ENCODE results near the gene RNF144A.

RNF144A gene

DNA sequence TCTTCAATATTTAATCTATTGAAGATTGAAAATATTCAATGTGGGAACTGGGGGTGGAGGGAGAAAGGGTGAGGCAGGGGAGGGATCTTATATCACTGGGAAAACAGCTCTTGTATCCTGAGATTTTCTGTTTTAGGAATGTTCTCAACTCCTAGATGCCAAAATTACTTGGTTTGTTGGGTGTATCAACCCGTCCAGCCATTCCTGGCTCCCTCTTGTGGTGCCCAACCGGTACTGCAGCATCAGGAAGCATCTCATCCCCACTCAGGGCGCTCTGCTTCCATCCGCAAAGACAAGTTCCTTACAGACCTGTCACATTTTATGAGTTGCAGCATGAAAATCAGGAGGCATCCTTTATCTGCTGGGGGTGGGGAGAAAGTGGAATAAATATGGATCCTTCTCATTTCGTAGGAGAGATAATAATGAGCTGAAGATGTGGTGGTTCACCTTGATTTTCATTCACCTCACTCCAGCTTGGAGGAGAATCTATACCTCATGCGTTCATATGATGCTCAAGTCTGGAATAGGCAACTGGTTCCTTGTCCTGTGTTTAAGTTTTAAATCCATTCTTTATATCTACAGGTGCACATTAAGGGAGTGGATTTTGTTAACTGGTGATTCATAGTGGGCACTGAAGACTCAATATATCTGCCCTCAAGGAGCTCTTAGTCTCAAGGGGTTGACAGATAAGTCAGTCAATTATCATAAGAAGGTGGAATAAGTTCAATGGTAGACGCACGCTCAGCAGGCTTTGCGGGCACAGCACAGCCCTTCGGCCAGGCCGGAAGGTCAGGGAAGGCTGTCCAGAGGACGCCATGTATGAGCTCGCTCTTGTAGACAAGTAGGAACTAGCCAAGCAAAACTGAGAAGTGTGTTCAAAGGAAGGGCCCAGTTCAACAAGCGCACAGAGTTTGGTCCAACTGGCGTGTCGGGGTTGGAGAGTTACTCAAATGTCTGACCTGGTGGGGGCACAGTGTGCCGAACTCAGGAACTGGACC lies 127.3 kb downstream of the RNF144A start:
- DNase-seq (ENCODE audit: low read depth, low spot score): peak; percentile 76

DNA sequence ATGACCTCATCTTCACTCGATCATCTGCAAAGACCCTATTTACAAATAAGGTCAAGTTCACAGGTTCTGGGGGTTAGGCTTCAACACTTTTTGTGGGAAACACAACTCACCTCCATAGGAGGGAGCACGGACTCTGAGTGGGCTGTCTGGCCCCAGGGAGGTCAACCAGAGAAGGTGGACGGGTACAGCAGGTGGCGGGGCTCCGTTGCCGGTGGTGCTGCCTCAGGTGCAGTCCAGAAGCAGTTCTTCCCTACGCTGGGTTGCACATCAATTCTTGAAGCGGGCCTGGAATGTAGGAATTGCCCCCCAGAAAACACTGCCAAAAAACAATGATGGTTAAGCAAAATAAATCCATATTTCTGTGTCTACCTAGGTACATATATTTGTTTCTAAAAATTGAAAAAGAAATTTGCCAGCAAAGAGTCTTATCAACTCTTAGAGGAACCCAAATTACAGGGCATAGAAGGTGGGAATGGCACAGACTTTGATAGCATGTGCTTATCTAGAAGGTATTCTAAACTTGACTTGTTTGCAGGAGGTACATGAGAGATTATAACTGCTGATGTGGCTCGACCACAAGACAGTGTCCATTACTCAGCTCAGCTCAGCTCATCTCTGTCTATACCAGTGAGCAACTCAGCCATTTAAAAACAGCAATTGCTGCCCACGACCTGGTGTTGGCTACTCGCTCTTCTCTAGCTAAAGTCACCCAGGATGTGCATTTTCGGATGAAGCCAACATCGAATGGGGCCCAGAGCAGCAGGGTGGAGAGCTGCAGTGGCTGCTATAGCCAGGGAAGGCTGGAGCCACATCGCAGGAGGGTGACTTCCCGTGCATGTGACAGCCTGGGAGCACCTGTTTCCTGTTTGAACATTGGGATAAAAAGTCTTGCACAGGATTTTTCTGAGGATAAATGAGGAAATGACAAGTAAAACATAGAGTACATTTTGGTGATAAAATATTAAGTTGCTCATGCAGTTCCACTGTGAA lies 128.7 kb downstream of the RNF144A start:
- no peak for DNase-seq (ENCODE audit: low read depth, low spot score)

DNA sequence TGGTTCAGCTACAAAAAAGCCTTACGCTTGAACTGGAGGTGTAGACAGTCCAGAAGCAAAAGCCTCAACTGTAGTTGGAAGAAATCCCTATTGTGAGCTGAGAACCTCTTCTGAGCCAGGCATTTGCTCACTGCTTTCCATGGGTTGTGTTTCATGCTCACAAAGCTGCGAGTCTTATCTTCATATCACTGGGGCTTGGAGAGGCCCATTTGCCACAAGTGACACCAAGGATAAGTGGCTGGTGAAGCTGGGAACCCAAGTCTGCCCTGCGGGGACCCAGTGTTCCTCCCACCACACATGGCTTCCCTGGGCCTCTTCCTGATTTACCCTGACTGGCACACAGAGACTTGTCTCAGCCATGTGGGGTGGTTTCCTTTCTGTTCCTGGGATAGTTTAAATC lies 130.4 kb downstream of the RNF144A start:
- no peak for DNase-seq (ENCODE audit: low read depth, low spot score)

- no peak for DNase-seq (ENCODE audit: low read depth, low spot score)
These were observed 131.6 kb downstream of the RNF144A start for GRCh38 chr2:7048762-7049294.

GRCh38 chr2:7052404-7052803 lies 135.2 kb downstream of the RNF144A start:
- no peak for DNase-seq (ENCODE audit: low read depth, low spot score)

DNA sequence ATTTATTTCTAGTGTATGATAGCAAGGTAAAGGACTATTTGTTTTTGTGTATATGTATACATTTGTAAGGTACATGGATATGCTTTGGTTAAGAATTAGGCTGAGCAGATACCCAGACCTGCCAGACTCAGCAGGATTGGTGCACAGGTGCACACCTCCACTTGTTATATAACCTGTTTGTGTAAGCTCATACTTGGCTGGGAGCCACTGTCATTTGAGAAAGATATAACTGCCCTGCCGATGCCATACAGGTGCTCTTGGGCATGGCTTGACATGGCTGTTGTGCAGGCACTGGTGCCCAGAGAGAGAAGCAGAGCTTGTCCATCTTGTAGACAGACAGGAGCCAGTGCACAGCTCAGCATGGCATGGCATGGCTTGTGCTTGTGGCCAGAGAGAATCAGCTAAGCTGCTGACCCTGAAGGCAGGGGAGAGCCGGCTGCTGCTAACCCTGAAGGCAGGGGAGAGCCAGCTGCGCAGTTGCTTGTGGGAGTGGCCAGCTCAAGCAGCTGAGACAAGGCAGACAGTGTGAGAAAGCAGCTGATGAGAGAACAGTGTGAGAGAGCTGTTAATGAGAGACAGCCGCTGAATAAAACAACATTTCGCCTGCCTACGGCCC lies 136.5 kb downstream of the RNF144A start:
- DNase-seq (ENCODE audit: low read depth, low spot score): no peak

- no peak for DNase-seq (ENCODE audit: low read depth, low spot score)
These were observed 140.7 kb downstream of the RNF144A start for GRCh38 chr2:7057865-7058400.

GRCh38 chr2:7060156-7060555 lies 142.9 kb downstream of the RNF144A start:
- DNase-seq (ENCODE audit: low read depth, low spot score): no peak

GRCh38 chr2:7060631-7061449 lies 143.6 kb downstream of the RNF144A start:
- DNase-seq (ENCODE audit: low read depth, low spot score): no peak

GRCh38 chr2:7061450-7061789 lies 144.2 kb downstream of the RNF144A start:
- DNase-seq (ENCODE audit: low read depth, low spot score): no peak

DNA sequence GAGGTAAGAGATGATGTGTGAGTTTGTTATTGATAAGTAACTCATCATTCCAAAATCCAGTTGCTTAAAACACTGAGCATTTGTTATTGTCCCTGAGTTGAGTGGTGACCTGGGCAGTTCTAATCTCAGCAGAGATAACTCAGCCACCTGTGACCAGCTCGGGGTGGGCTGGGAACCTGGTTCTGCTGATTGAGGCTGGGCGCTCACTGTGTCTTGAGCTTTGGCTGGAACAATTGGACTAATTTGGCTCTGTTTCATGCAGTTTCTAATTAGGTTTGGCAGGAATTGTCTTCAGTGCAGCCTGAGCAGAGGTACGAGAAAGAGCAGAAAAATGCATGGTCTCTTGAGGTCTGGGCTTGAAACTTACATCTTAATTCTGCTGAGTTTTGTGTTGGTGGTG lies 144.7 kb downstream of the RNF144A start:
- no peak for DNase-seq (ENCODE audit: low read depth, low spot score)

DNA sequence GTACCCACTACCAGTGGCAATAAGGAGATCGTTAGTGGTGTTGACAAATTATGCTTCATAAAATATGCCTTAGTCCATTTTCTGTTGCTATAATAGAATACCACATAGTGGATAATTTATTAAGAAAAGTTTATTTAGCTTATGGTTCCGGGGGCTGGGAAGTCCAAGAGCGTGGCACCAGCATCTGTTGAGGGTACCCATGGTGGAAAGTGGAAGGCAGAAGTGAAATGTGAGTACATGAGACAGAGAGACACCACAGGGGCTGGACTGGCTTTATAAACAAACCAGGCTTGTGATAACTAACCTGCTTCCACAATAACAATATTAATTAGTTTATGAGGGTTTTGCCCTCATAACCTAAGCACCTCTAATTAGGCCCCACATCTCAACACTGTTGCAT lies 146.6 kb downstream of the RNF144A start:
- no peak for DNase-seq (ENCODE audit: low read depth, low spot score)

- DNase-seq (ENCODE audit: low read depth, low spot score): no peak
These were observed 151.2 kb downstream of the RNF144A start for GRCh38 chr2:7068457-7068856.

- DNase-seq (ENCODE audit: low read depth, low spot score): no peak
These were observed 153.3 kb downstream of the RNF144A start for GRCh38 chr2:7070483-7070882.

GRCh38 chr2:7071154-7071553 lies 153.9 kb downstream of the RNF144A start:
- DNase-seq (ENCODE audit: low read depth, low spot score): no peak

DNA sequence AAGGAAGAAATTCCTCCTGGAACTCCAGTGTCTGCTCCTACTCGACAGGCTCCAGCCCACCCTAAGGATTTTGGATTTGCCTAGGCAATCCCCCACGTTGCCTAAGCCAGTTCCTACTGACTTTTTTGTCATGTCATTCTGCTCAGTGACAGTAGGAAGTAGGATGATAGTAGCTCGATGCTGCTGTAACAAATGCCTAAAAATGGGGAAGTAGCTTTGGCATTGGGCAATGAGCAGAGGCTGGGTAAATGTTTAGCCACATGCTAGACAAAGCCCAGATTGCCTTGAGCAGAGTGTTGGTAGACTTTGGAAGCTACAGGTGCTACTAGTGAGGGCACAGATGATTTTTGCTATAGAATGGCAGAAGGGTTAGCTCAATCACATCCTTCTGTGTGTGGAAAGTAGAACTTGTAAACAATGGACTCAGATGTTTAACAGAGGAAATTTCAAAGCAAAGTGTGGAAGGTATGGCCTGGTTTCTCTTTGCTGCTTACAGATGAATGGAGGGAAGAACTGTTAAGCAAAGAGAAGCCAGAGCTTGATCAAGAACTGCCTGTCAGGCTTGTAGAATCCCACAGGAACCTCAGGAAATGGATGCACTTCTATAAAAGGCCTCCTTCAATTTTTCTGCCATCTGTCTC lies 154.8 kb downstream of the RNF144A start:
- DNase-seq (ENCODE audit: low read depth, low spot score): no peak

- DNase-seq (ENCODE audit: low read depth, low spot score): peak; percentile 8
These were observed 156.7 kb downstream of the RNF144A start for GRCh38 chr2:7073901-7074300.

DNA sequence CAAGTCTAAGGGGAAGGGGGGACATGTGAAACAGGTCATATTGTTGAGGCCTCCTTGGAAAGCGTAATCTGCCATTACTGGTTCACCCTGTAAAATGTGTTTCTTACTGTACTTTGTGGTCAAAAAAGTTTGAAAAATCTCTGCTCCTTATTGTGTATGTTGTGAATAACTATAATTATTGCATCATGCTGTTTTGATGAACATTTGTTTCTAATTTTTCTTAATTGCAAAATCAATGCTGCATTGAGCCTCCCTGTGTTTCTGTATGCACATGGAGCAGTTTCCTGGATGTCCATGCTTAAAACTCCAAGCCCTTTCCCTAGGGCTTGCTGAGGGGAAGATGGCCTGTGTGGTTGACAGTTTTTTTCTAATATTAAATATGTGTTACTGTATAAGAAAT lies 158.6 kb downstream of the RNF144A start:
- DNase-seq (ENCODE audit: low read depth, low spot score): no peak

- no peak for DNase-seq (ENCODE audit: low read depth, low spot score)
These were observed 160.6 kb downstream of the RNF144A start for GRCh38 chr2:7077660-7078267.

Data from astrocyte of the hippocampus (primary cell).